SK-N-MC (cell line): ENCODE data around the gene TMEM88.

Source experiments
- EZH2 ChIP-seq: fragments of 200-600 bp; sonication (generic); IDR thresholded peaks from one replicate; pipeline ENCODE4 v1.6.1; 2017; ENCODE audit warnings: antibody characterized with exemption
- POLR2AphosphoS5 ChIP-seq: IDR thresholded peaks from 2 replicates; pipeline ENCODE4 v1.6.1; 2012; ENCODE audit warnings: mild to moderate bottlenecking, low read depth, low read length, borderline replicate concordance

DNA sequence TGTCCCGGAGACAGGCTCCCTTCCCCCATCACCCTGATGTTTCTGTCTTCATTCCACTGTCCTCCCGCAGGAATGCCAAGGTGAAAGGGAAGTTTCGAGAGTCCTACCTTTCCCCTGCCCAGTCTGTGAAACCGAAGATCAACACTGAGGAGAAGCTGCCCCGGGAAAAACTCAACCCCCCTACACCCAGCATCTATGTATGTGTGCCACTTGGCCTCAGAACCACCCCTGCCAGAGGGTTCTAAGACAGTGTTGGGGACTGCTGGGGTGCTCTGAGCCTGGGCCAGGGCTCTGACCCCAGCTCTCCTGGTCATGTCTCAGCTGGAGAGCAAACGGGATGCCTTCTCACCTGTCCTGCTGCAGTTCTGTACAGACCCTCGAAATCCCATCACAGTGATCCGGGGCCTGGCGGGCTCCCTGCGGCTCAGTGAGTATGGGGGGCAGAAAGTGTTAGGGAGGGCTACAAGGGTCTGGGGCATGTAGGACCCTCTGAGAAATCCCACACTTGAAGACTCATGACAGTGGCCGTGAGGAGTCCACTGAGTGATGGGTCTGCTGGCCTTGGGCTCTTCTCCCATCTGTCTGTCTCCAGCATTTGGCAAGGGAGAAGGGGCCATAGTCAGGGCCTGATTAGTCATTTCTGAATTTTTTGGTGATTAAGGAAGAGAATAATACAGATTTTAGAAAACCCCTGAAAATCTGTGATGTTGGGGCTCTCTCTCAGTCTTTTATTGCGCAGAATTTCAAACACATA, 4.9 kb upstream of the TMEM88 start:
- no peak for TF ChIP-seq EZH2
- TF ChIP-seq POLR2AphosphoS5: no peak
